Suprapubic skin (tissue), 4 donors: ENCODE results near the gene CEP95.

ENCODE experiments used
- CTCF ChIP-seq, 2 donors: fragments of 200-600 bp in 1 of 2; fragments of 450-650 bp in 1 of 2; sonication (generic) in 1 of 2; IDR thresholded peaks; one replicate each; pipeline ENCODE4 v1.5.1; 2016 to 2019; ENCODE audit warnings: antibody characterized with exemption in 2 of 2, mild to moderate bottlenecking in 1 of 2, moderate library complexity in 1 of 2
- POLR2A ChIP-seq, 2 donors: fragments of 450-650 bp; IDR thresholded peaks; one replicate each; pipeline ENCODE4 v1.6.1; 2017; ENCODE audit warnings: antibody characterized with exemption in 2 of 2, mild to moderate bottlenecking in 2 of 2, moderate library complexity in 2 of 2
- POLR2AphosphoS5 ChIP-seq, 3 donors: sonication (generic); formaldehyde crosslinking; IDR thresholded peaks; one replicate each; pipeline ENCODE4 v1.6.1; 2017; ENCODE audit warnings: antibody characterized with exemption in 3 of 3

DNA sequence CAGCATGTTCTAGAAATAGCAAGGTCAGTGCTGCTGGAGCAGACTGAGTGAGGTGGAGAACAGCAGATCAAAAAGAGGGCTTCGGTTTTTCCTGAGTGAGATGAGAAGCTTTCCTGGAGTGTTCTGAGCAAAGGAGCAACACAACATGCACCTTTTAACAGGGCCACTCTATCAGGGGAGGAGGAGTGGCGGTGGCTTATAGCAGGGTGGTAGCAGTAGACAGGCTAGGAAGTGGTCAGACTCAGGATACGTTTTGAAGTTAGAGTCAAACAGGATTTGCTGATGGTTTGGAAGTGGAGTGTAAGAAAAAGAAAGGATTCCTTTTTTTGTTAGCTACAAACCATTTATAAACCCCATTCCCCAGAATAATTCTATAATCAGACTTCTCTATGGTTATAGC is 22.4 kb upstream of the CEP95 start:
- no peak for TF ChIP-seq CTCF (IDR thresholded peaks at IDR 0.05)
- TF ChIP-seq POLR2AphosphoS5 (IDR thresholded peaks at IDR 0.05): no peak
- no peak for TF ChIP-seq POLR2A (IDR thresholded peaks at IDR 0.05)
